HCT116 (cell line): Measurements from ENCODE around the gene SEMA7A. TPM values are rescaled to one million over a fixed set of nuclear protein-coding genes. Genes with fewer than 3 reads are reported as not detected.

ENCODE experiments used
- ATAC-seq: fragments of 200-7000 bp; cut with Tn5 transposase; 2 replicates; pipeline ENCODE4 v1.9.1; 2020; ENCODE audit warnings: mild to moderate bottlenecking, moderate library complexity
- BruUV-seq: library from RNA; stranded (reverse); fragments of 400-500 nt; replicated peaks from 2 replicates; lab custom pipeline; 2021; lab: Mats Ljungman, UMichigan
- CTCF ChIA-PET: fragments of 300-600 bp; sonication (Branson Sonifier 250); formaldehyde crosslinking; loops from one replicate; lab custom pipeline; 2021; ENCODE audit warnings: antibody characterized with exemption; lab: Charles Lee
- POLR2A ChIA-PET: fragments of 300-600, 350-600 bp; sonication (Branson Sonifier 250); formaldehyde crosslinking; loops from one replicate; lab custom pipeline; 2021; ENCODE audit warnings: antibody characterized with exemption; lab: Charles Lee
- RAD21 ChIA-PET, 2 experiments: fragments of 300-600 bp; sonication (Branson Sonifier 250); formaldehyde crosslinking; loops; one replicate each; lab custom pipeline; 2023; ENCODE audit warnings: low total read pairs in 2 of 2; ENCODE audit not compliant: uncharacterized antibody in 2 of 2, unreplicated experiment in 2 of 2, low non-redundant PET in 1 of 2; lab: Charles Lee
- DNase-seq: peaks from one replicate; pipeline ENCODE4 v3.0.0-alpha.2; 2010; ENCODE audit warnings: low read depth, low spot score
- H2AFZ ChIP-seq: fragments of 200-600 bp; shearing (Covaris generic), sonication (generic); 2 replicates; pipeline ENCODE4 v1.6.1; 2017; ENCODE audit warnings: low read depth, mixed run types, mixed read lengths, antibody characterized with exemption, low read length; ENCODE audit not compliant: poor library complexity, severe bottlenecking
- H3K27ac ChIP-seq: 2 replicates; pipeline ENCODE4 v1.5.1; 2012; ENCODE audit warnings: low read depth, low read length
- H3K27me3 ChIP-seq: fragments of 200-600 bp; sonication (generic); 2 replicates; pipeline ENCODE4 v1.6.1; 2016; ENCODE audit warnings: mixed run types, low read length, mixed read lengths; ENCODE audit not compliant: insufficient read depth
- H3K36me3 ChIP-seq, 2 experiments: fragments of 200-500 bp in 1 of 2; fragments of 200-600 bp in 1 of 2; sonication (Bioruptor generic) in 1 of 2; sonication (generic) in 1 of 2; 2 replicates each; pipeline versions ENCODE4 v1.5.1 to v1.6.1; 2014 to 2016; ENCODE audit warnings: low read length in 2 of 2, inconsistent platforms in 1 of 2, mixed read lengths in 1 of 2, mixed run types in 1 of 2; ENCODE audit not compliant: insufficient read depth in 2 of 2, control insufficient read depth in 1 of 2
- H3K4me1 ChIP-seq, 2 experiments: fragments of 200-600 bp in 1 of 2; sonication (generic) in 1 of 2; 2 replicates each; pipeline versions ENCODE4 v1.5.1 to v1.6.1; 2012 to 2017; ENCODE audit warnings: low read length in 2 of 2, inconsistent platforms in 1 of 2, mild to moderate bottlenecking in 1 of 2, mixed read lengths in 1 of 2, mixed run types in 1 of 2, moderate library complexity in 1 of 2; ENCODE audit not compliant: insufficient read depth in 2 of 2, control insufficient read depth in 1 of 2
- H3K4me2 ChIP-seq: fragments of 200-600 bp; sonication (generic); 2 replicates; pipeline ENCODE4 v1.6.1; 2017; ENCODE audit warnings: mixed run types, low read length, mixed read lengths
- H3K4me3 ChIP-seq, 2 experiments: fragments of 200-600 bp in 1 of 2; sonication (generic) in 1 of 2; replicated peaks in 1 of 2; 2 replicates each; pipeline ENCODE4 v1.5.1; 2011 to 2016; ENCODE audit warnings: low read length in 2 of 2, control low read depth in 1 of 2, low read depth in 1 of 2, mild to moderate bottlenecking in 1 of 2, mixed read lengths in 1 of 2, mixed run types in 1 of 2
- H3K79me2 ChIP-seq: fragments of 200-600 bp; sonication (generic); 2 replicates; pipeline ENCODE4 v1.6.1; 2017; ENCODE audit warnings: mild to moderate bottlenecking, mixed run types, low read length, moderate library complexity, mixed read lengths; ENCODE audit not compliant: insufficient read depth
- H3K9ac ChIP-seq: fragments of 200-600 bp; sonication (generic); 2 replicates; pipeline ENCODE4 v1.6.1; 2016; ENCODE audit warnings: low read length, mixed read lengths
- H3K9me2 ChIP-seq: fragments of 200-600 bp; sonication (generic), shearing (Covaris generic); 2 replicates; pipeline ENCODE4 v1.6.1; 2017; ENCODE audit warnings: mixed run types, mild to moderate bottlenecking, moderate library complexity; ENCODE audit not compliant: insufficient read depth
- H3K9me3 ChIP-seq, 2 experiments: fragments of 200-500 bp in 1 of 2; fragments of 200-600 bp in 1 of 2; sonication (Bioruptor generic) in 1 of 2; sonication (generic) in 1 of 2; 2 replicates each; pipeline ENCODE4 v1.6.1; 2014 to 2017; ENCODE audit warnings: low read length in 2 of 2, mixed read lengths in 2 of 2, inconsistent platforms in 1 of 2, low read depth in 1 of 2, mild to moderate bottlenecking in 1 of 2, mixed run types in 1 of 2, moderate library complexity in 1 of 2; ENCODE audit not compliant: control insufficient read depth in 1 of 2, insufficient read depth in 1 of 2
- H4K20me1 ChIP-seq: fragments of 200-600 bp; sonication (generic), shearing (Covaris generic); 2 replicates; pipeline ENCODE4 v1.6.1; 2017; ENCODE audit warnings: mixed run types, mild to moderate bottlenecking, moderate library complexity; ENCODE audit not compliant: insufficient read depth
- CBX3 ChIP-seq: IDR thresholded peaks from 2 replicates; pipeline ENCODE4 v1.6.1; 2012; ENCODE audit warnings: low read depth
- EGR1 ChIP-seq: IDR thresholded peaks from 2 replicates; pipeline ENCODE4 v1.6.1; 2012; ENCODE audit warnings: low read depth
- ELF1 ChIP-seq: IDR thresholded peaks from 2 replicates; pipeline ENCODE4 v1.6.1; 2012; ENCODE audit warnings: low read depth, borderline replicate concordance
- EZH2 ChIP-seq: fragments of 200-600 bp; sonication (generic); IDR thresholded peaks from 2 replicates; pipeline ENCODE4 v1.6.1; 2017; ENCODE audit warnings: antibody characterized with exemption, mixed run types
- EZH2phosphoT487 ChIP-seq: fragments of 200-600 bp; IDR thresholded peaks from 2 replicates; pipeline ENCODE4 v1.6.1; 2018; ENCODE audit warnings: antibody characterized with exemption, borderline replicate concordance
- FOSL1 ChIP-seq: IDR thresholded peaks from 2 replicates; pipeline ENCODE4 v1.6.1; 2012; ENCODE audit warnings: low read depth
- MAX ChIP-seq: IDR thresholded peaks from 2 replicates; pipeline ENCODE4 v1.6.1; 2012
- POLR2A ChIP-seq: IDR thresholded peaks from 2 replicates; pipeline ENCODE4 v1.7.0; 2011; ENCODE audit warnings: borderline replicate concordance; ENCODE audit not compliant: insufficient read depth, insufficient read length; ENCODE audit errors: extremely low read depth
- REST ChIP-seq: IDR thresholded peaks from 2 replicates; pipeline ENCODE4 v1.6.1; 2012; ENCODE audit warnings: low read depth
- TCF7L2 ChIP-seq: IDR thresholded peaks from 2 replicates; pipeline ENCODE4 v1.7.0; 2011; ENCODE audit warnings: borderline replicate concordance, inconsistent platforms; ENCODE audit not compliant: insufficient read depth, insufficient read length; ENCODE audit errors: extremely low read depth
- YY1 ChIP-seq: IDR thresholded peaks from 2 replicates; pipeline ENCODE4 v1.6.1; 2011; ENCODE audit warnings: low read length, low read depth, moderate library complexity, mild to moderate bottlenecking; ENCODE audit not compliant: insufficient replicate concordance; ENCODE audit errors: extremely low read depth
- ZBTB33 ChIP-seq: IDR thresholded peaks from 2 replicates; pipeline ENCODE4 v1.6.1; 2011; ENCODE audit warnings: mild to moderate bottlenecking, low read length, moderate library complexity; ENCODE audit not compliant: insufficient replicate concordance; ENCODE audit errors: extremely low read depth
- intact Hi-C: fragments of 100-400 bp; cut with micrococcal nuclease; formaldehyde crosslinking; loops from 2 replicates; pipeline ENCODE4 v1.10.0; 2022
- total RNA-seq: library from RNA; stranded (reverse); gene quantifications from one replicate; pipeline ENCODE4 v1.2.1, GENCODE V29; 2021; ENCODE audit not compliant: unreplicated experiment

Gene SEMA7A
- total RNA-seq, 1 experiment from 2014 or later, result 13.8 TPM

- BruUV-seq, result no TSS peak
- Histone ChIP-seq H3K79me2 (no peaks in the 10 kb centered on the region), H3K4me3 (no peak overlapping the region), H3K9me3 (no peaks in the 10 kb centered on the region), H4K20me1 (no peaks in the 10 kb centered on the region), H3K4me1 (peaks cover 13 to 51% of the 10 kb centered on the region in 2 experiments), H3K4me2 (no peak overlapping the region), H3K9ac (no peak overlapping the region), H3K36me3 (no peaks in the 10 kb centered on the region), H3K27me3 (no peaks in the 10 kb centered on the region), H2AFZ (no peak overlapping the region), H3K27ac (no peak overlapping the region), H3K9me2 (no peaks in the 10 kb centered on the region)
- CTCF ChIA-PET, result interaction anchor here (1.3 to 6.3 kb wide), 2 partner anchors 62 to 243 kb away, joined by 4 to 83 read pairs; no protein-coding TSS in a partner anchor
- no peak for TF ChIP-seq REST
- no peak for TF ChIP-seq FOSL1
- no peak for TF ChIP-seq EGR1
- no peak for TF ChIP-seq EZH2
- TF ChIP-seq CBX3, result no peak
- TF ChIP-seq EZH2phosphoT487, result no peak
- no peak for TF ChIP-seq TCF7L2
- TF ChIP-seq POLR2A, result no peak
- TF ChIP-seq ZBTB33, result no peak
- TF ChIP-seq ELF1, result no peak
- TF ChIP-seq MAX, result no peak
- TF ChIP-seq YY1, result no peak
- RAD21 ChIA-PET, result no interaction called here
- DNase-seq (no peak), ATAC-seq (no peak)
- POLR2A ChIA-PET, result no interaction called here
- intact Hi-C loops, result loop anchor here (10.0 kb wide), 1 partner anchor 607 kb away; no protein-coding TSS in a partner anchor
These were observed 55.7 kb downstream of the SEMA7A start for GRCh38 chr15:74377831-74378766.
